Heart left ventricle (tissue), 13 donors: Measurements from ENCODE around the gene PQBP1.

ENCODE experiments used
- POLR2A ChIP-seq, 2 donors: fragments of 450-650 bp; IDR thresholded peaks; one replicate each; pipeline ENCODE4 v1.6.1; 2017; ENCODE audit warnings: antibody characterized with exemption in 2 of 2, mild to moderate bottlenecking in 2 of 2, moderate library complexity in 2 of 2
- TF ChIP-seq, protein P1 (sequence below), 12 donors: fragments of 200-600 bp; sonication (generic) in 4 of 12; IDR thresholded peaks; one replicate each; pipeline versions ENCODE4 v1.5.0 to v1.8.0; 2018 to 2022; ENCODE audit warnings: antibody characterized with exemption in 12 of 12, mild to moderate bottlenecking in 5 of 12
- donor health status: ischemic (EF 13 %, LVEDD 7.1; RV severe dilation, severe dysfunction).
- donor health status: DM: no; HTN: yes; CAD: no.
- donor health status: DM: no; HTN: no; CAD: no.
- donor health status: ischemic (EF 25% LVEDD 6.9; RV normal size, moderate dysfunction).
- donor health status: ischemic (EF 25% LVEDD 5.7; RV mildly dilated, moderate dysfunction).
- donor health status: ischemic (EF 35%, LVEDD 5.7; RV mildly dilated, moderate dysfunction).
- donor health status: nonischemic (EF 11% LVEDD 7.7; RV severe dilation, severe dysfunction).
- donor health status: DM: yes; HTN: yes; CAD: no.
- donor health status: PGD.
- donor health status: ischemic (EF 29% LVEDD 5.4; RV normal size, mild dysfunction).
- donor health status: nonischemic (EF 23%, LVEDD 6.1; RV moderate dilation, normal function).

DNA sequence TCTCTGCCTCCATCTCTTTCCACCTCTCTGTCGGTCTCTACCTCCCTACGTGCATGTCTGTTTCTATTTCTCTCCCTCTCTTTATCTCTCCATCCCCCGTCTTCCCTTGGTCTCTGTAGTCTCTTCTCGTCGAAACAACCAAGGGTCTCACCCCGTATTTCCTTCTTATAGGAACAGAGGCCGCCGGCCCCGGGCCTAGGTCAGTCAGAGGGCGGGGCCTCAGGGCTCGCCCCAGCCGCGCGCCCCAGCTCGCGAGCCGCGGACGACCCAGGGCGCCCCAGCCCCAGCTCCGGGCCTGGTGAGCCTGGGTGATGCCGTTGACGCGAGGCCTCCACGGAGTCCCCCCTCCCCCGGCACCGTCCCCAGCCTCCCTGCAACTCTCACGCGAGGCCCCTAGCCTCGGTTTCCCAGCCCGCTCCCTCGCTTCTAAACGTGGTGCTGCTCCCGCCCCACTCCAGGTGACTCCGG, 6.8 kb upstream of the PQBP1 start:
- no peak for TF ChIP-seq POLR2A (IDR thresholded peaks at IDR 0.05)
- TF ChIP-seq, protein P1, sequence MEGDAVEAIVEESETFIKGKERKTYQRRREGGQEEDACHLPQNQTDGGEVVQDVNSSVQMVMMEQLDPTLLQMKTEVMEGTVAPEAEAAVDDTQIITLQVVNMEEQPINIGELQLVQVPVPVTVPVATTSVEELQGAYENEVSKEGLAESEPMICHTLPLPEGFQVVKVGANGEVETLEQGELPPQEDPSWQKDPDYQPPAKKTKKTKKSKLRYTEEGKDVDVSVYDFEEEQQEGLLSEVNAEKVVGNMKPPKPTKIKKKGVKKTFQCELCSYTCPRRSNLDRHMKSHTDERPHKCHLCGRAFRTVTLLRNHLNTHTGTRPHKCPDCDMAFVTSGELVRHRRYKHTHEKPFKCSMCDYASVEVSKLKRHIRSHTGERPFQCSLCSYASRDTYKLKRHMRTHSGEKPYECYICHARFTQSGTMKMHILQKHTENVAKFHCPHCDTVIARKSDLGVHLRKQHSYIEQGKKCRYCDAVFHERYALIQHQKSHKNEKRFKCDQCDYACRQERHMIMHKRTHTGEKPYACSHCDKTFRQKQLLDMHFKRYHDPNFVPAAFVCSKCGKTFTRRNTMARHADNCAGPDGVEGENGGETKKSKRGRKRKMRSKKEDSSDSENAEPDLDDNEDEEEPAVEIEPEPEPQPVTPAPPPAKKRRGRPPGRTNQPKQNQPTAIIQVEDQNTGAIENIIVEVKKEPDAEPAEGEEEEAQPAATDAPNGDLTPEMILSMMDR (IDR thresholded peaks at IDR 0.05) = no peak
